PC-3 (cell line): ENCODE measurements around the gene PHF12. TPM values are rescaled to one million over a fixed set of nuclear protein-coding genes. Genes with fewer than 3 reads are reported as not detected.

Experiments
- ATAC-seq: fragments of 200-7000 bp; cut with Tn5 transposase; 2 replicates; pipeline ENCODE4 v1.9.1; 2020; ENCODE audit warnings: mild to moderate bottlenecking, moderate library complexity
- BruUV-seq: library from RNA; stranded (reverse); fragments of 400-500 nt; replicated peaks from 2 replicates; lab custom pipeline; 2021; lab: Mats Ljungman, UMichigan
- CTCF ChIA-PET: fragments of 300-600 bp; sonication (Branson Sonifier 250); formaldehyde crosslinking; loops from one replicate; lab custom pipeline; 2022; ENCODE audit warnings: antibody characterized with exemption; lab: Charles Lee
- POLR2A ChIA-PET: fragments of 300-600 bp; sonication (Branson Sonifier 250); formaldehyde crosslinking; loops from one replicate; lab custom pipeline; 2022; ENCODE audit warnings: antibody characterized with exemption; ENCODE audit not compliant: unreplicated experiment; lab: Charles Lee
- DNase-seq: peaks from one replicate; pipeline ENCODE4 v3.0.0-alpha.2; 2015
- H2AFZ ChIP-seq: fragments of 300-600 bp; sonication (generic); 2 replicates; pipeline ENCODE4 v1.6.0; 2016; ENCODE audit warnings: antibody characterized with exemption, low read length
- H3F3A ChIP-seq: fragments of 300-600 bp; sonication (generic); one replicate; pipeline ENCODE4 v1.6.0; 2017; ENCODE audit warnings: antibody characterized with exemption, low read length, control low read depth, mild to moderate bottlenecking; ENCODE audit not compliant: unreplicated experiment
- H3K27ac ChIP-seq: fragments of 300-600 bp; sonication (generic); 2 replicates; pipeline ENCODE4 v1.5.1; 2016; ENCODE audit warnings: mild to moderate bottlenecking, low read length
- H3K27me3 ChIP-seq: fragments of 300-600 bp; sonication (generic); 2 replicates; pipeline ENCODE4 v1.6.1; 2016; ENCODE audit warnings: low read length, mixed read lengths
- H3K36me3 ChIP-seq: fragments of 300-600 bp; sonication (generic); 2 replicates; pipeline ENCODE4 v1.6.1; 2016; ENCODE audit warnings: low read depth, mixed run types, low read length, mixed read lengths
- H3K4me1 ChIP-seq: fragments of 300-600 bp; sonication (generic); 2 replicates; pipeline ENCODE4 v1.5.1; 2016; ENCODE audit warnings: low read length; ENCODE audit not compliant: insufficient read depth
- H3K4me2 ChIP-seq: fragments of 300-600 bp; sonication (generic); 2 replicates; pipeline ENCODE4 v1.6.0; 2016; ENCODE audit warnings: low read length
- H3K4me3 ChIP-seq: fragments of 300-600 bp; sonication (generic); 2 replicates; pipeline ENCODE4 v1.5.1; 2016; ENCODE audit warnings: mild to moderate bottlenecking, low read length, mixed read lengths
- H3K79me2 ChIP-seq: fragments of 300-600 bp; sonication (generic); 2 replicates; pipeline ENCODE4 v1.6.1; 2017; ENCODE audit warnings: low read length, mixed read lengths
- H3K9ac ChIP-seq: fragments of 300-600 bp; sonication (generic); 2 replicates; pipeline ENCODE4 v1.6.0; 2016; ENCODE audit warnings: mild to moderate bottlenecking, low read length
- H3K9me2 ChIP-seq: fragments of 300-600 bp; sonication (generic); replicated peaks from 2 replicates; pipeline ENCODE4 v1.6.1; 2016; ENCODE audit warnings: mixed run types, low read length, mixed read lengths
- H3K9me3 ChIP-seq: fragments of 300-600 bp; sonication (generic); 2 replicates; pipeline ENCODE4 v1.6.1; 2016; ENCODE audit warnings: low read length, mixed read lengths
- H4K20me1 ChIP-seq: fragments of 300-600 bp; sonication (generic); 2 replicates; pipeline ENCODE4 v1.6.1; 2016; ENCODE audit warnings: low read length, mixed read lengths
- CTCF ChIP-seq: fragments of 300-600 bp; sonication (generic); conservative IDR thresholded peaks from 2 replicates; pipeline ENCODE4 v1.5.1; 2017; ENCODE audit warnings: antibody characterized with exemption, low read depth, mild to moderate bottlenecking, low read length
- EZH2 ChIP-seq: fragments of 300-600 bp; sonication (generic); IDR thresholded peaks from one replicate; pipeline ENCODE4 v1.6.1; 2017; ENCODE audit warnings: antibody characterized with exemption, mild to moderate bottlenecking, low read length; ENCODE audit not compliant: unreplicated experiment
- EZH2phosphoT487 ChIP-seq: fragments of 300-600 bp; sonication (generic); IDR thresholded peaks from 2 replicates; pipeline ENCODE4 v1.6.1; 2018; ENCODE audit warnings: mild to moderate bottlenecking, antibody characterized with exemption, low read length, borderline replicate concordance
- intact Hi-C: fragments of 100-400 bp; cut with micrococcal nuclease; formaldehyde crosslinking; loops from 2 replicates; pipeline ENCODE4 v1.9.0; 2023
- total RNA-seq: library from RNA; depleted of rRNA; stranded (reverse); fragments of >200 nt; gene quantifications from 2 replicates; pipeline ENCODE4 v1.2.3, GENCODE V29; 2014

Gene PHF12
- total RNA-seq, 1 experiment from 2014 or later: 25.0 TPM

GRCh38 chr17:28875848-28876550, 75.3 kb downstream of the PHF12 start:
- Histone ChIP-seq H3K4me2 (no peak overlapping the region), H3K27ac (no peak overlapping the region), H4K20me1 (no peaks in the 10 kb centered on the region), H3F3A (no peaks in the 10 kb centered on the region), H3K4me1 (0 out of 2 replicates have a peak, but pooled peaks cover 4% of the 10 kb centered on the region), H2AFZ (no peak overlapping the region), H3K4me3 (no peak overlapping the region), H3K36me3 (no peaks in the 10 kb centered on the region), H3K79me2 (no peaks in the 10 kb centered on the region), H3K9ac (no peak overlapping the region), H3K27me3 (no peaks in the 10 kb centered on the region), H3K9me2 (no peaks in the 10 kb centered on the region), H3K9me3 (no peaks in the 10 kb centered on the region)
- intact Hi-C loops: no loop called here
- TF ChIP-seq EZH2 (no peak), EZH2phosphoT487 (no peak), CTCF (no peak)
- BruUV-seq: no TSS peak
- CTCF ChIA-PET: interaction anchor here (0.6 kb wide), 2 partner anchors 87 to 166 kb away, joined by 3 read pairs; no protein-coding TSS in a partner anchor
- POLR2A ChIA-PET: no interaction called here
- ATAC-seq: no peak
- DNase-seq: no peak

GRCh38 chr17:28874750-28875149, 76.6 kb downstream of the PHF12 start:
- intact Hi-C loops: no loop called here
- Histone ChIP-seq H4K20me1 (no peaks in the 10 kb centered on the region), H3K27me3 (no peaks in the 10 kb centered on the region), H3K4me3 (no peak overlapping the region), H3K4me2 (no peak overlapping the region), H3K36me3 (no peaks in the 10 kb centered on the region), H3K9me3 (no peaks in the 10 kb centered on the region), H3K79me2 (no peaks in the 10 kb centered on the region), H3K9ac (no peak overlapping the region), H2AFZ (no peak overlapping the region), H3K9me2 (no peaks in the 10 kb centered on the region), H3F3A (no peaks in the 10 kb centered on the region), H3K4me1 (0 out of 2 replicates have a peak, but pooled peaks cover 4% of the 10 kb centered on the region), H3K27ac (no peak overlapping the region)
- no peak for DNase-seq
- no peak for TF ChIP-seq CTCF
- no peak for TF ChIP-seq EZH2
- no peak for TF ChIP-seq EZH2phosphoT487
- no TSS peak for BruUV-seq
- no peak for ATAC-seq
- CTCF ChIA-PET: no interaction called here
- POLR2A ChIA-PET: no interaction called here

GRCh38 chr17:28873839-28874238, 77.5 kb downstream of the PHF12 start:
- no peak for ATAC-seq
- intact Hi-C loops: no loop called here
- BruUV-seq: no TSS peak

More at GRCh38 chr17:28873839-28874238, 77.5 kb downstream of the PHF12 start:
- Histone ChIP-seq H3F3A (no peaks in the 10 kb centered on the region), H2AFZ (no peak overlapping the region), H3K27me3 (no peaks in the 10 kb centered on the region), H3K36me3 (no peaks in the 10 kb centered on the region), H3K4me3 (no peak overlapping the region), H3K79me2 (no peaks in the 10 kb centered on the region), H3K27ac (no peak overlapping the region), H3K4me1 (0 out of 2 replicates have a peak, but pooled peaks cover 4% of the 10 kb centered on the region), H4K20me1 (no peaks in the 10 kb centered on the region), H3K9me2 (no peaks in the 10 kb centered on the region), H3K4me2 (no peak overlapping the region), H3K9me3 (no peaks in the 10 kb centered on the region), H3K9ac (no peak overlapping the region)
- CTCF ChIA-PET: no interaction called here
- TF ChIP-seq EZH2phosphoT487 (no peak), CTCF (no peak), EZH2 (no peak)
- POLR2A ChIA-PET: no interaction called here
- no peak for DNase-seq
